ENCODE measurements around the gene BNC2. TPM values are rescaled to one million over a fixed set of nuclear protein-coding genes. Genes with fewer than 3 reads are reported as not detected.

The BNC2 gene
- total RNA-seq, 2 experiments from 2014 or later: not detected

DNA sequence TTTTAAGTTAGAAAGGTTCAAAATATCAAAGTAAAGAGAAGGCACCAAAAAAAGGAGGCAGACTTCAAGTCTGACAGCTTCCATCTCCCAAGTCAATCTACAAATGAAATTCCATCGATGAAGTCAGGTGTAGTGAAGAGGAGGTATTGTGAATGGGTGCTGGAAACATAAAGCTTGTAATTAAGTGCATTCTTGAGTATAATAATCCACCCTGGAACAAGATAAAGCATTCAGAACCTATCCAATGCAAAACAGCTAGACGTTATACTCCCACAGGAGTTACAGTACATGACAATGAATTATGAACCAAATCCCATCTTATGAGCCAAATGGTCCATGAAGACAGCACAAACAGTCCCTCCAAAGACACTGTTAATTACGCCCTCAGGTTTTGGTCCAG is 22.3 kb downstream of the BNC2 start:
- Mint-ChIP-seq H3K36me3 (ENCODE audit: low read depth) (no peaks in the 10 kb centered on the region), H3K4me1 (ENCODE audit: low read depth) (no peaks in the 10 kb centered on the region), H3K27me3 (no peaks in the 10 kb centered on the region), H3K27ac (no peak overlapping the region), H3K9me3 (peaks cover 2% of the 10 kb centered on the region), H3K4me3 (no peak overlapping the region)
- ChIA-PET POLR2A (no interaction called here), CTCF (no interaction called here)
- H3K27me3 ChIP-seq (ENCODE audit: control insufficient read depth in 1 of 2, insufficient read depth in 2 of 2, low read length in 2 of 2): no peaks in the 10 kb centered on the region
- H3K9me3 ChIP-seq (ENCODE audit: control insufficient read depth in 1 of 2, insufficient read depth in 1 of 2, low read length in 2 of 2): peaks cover 0 to 24% of the 10 kb centered on the region in 2 experiments
- no peak overlapping the region for H3K4me3 ChIP-seq (ENCODE audit: low read length)
- ATAC-seq (ENCODE audit: poor library complexity): no peak
- no peaks in the 10 kb centered on the region for H3K4me1 ChIP-seq (ENCODE audit: insufficient read depth, low read length)
- H3K36me3 ChIP-seq (ENCODE audit: insufficient read depth, low read length): no peaks in the 10 kb centered on the region
- H3K27ac ChIP-seq (ENCODE audit: low read depth in 1 of 2, low read length in 2 of 2): no peak overlapping the region
- TF ChIP-seq, protein P1, sequence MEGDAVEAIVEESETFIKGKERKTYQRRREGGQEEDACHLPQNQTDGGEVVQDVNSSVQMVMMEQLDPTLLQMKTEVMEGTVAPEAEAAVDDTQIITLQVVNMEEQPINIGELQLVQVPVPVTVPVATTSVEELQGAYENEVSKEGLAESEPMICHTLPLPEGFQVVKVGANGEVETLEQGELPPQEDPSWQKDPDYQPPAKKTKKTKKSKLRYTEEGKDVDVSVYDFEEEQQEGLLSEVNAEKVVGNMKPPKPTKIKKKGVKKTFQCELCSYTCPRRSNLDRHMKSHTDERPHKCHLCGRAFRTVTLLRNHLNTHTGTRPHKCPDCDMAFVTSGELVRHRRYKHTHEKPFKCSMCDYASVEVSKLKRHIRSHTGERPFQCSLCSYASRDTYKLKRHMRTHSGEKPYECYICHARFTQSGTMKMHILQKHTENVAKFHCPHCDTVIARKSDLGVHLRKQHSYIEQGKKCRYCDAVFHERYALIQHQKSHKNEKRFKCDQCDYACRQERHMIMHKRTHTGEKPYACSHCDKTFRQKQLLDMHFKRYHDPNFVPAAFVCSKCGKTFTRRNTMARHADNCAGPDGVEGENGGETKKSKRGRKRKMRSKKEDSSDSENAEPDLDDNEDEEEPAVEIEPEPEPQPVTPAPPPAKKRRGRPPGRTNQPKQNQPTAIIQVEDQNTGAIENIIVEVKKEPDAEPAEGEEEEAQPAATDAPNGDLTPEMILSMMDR (IDR thresholded peaks at IDR 0.05): no peak
- DNase-seq: no peak
- intact Hi-C loops (cut with DNase I, micrococcal nuclease): no loop called here

DNA sequence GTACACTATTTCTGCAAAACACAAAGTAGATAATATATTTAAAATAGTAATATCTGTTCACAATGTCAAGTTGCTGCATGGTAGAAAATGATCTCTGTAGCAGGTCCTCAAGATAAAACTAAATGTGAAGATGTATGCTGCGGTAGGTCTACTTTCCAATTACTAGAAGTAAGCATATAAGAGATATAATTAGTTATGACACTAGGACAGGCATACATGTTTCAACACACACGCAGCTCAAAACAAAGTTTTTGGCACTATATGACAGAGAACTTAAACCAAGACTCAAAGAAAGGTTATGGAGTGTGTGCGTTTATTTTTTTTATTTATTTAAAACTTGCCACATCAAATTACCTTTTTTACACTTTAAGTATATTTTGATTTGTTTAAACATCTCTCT is 23.5 kb downstream of the BNC2 start:
- CTCF ChIA-PET: no interaction called here
- H3K9me3 Mint-ChIP-seq: peaks cover 2% of the 10 kb centered on the region
- H3K27me3 ChIP-seq (ENCODE audit: control insufficient read depth in 1 of 2, insufficient read depth in 2 of 2, low read length in 2 of 2): no peaks in the 10 kb centered on the region
- no peaks in the 10 kb centered on the region for H3K4me1 ChIP-seq (ENCODE audit: insufficient read depth, low read length)
- intact Hi-C loops (cut with DNase I, micrococcal nuclease): no loop called here
- no peak for ATAC-seq (ENCODE audit: poor library complexity)
- H3K36me3 Mint-ChIP-seq (ENCODE audit: low read depth): no peaks in the 10 kb centered on the region
- H3K4me3 Mint-ChIP-seq: no peak overlapping the region
- peaks cover 0 to 20% of the 10 kb centered on the region in 2 experiments for H3K9me3 ChIP-seq (ENCODE audit: control insufficient read depth in 1 of 2, insufficient read depth in 1 of 2, low read length in 2 of 2)
- no peak overlapping the region for H3K27ac ChIP-seq (ENCODE audit: low read depth in 1 of 2, low read length in 2 of 2)
- TF ChIP-seq, protein P1 (IDR thresholded peaks at IDR 0.05): no peak
- no peaks in the 10 kb centered on the region for H3K36me3 ChIP-seq (ENCODE audit: insufficient read depth, low read length)
- no peak for DNase-seq
- H3K4me1 Mint-ChIP-seq (ENCODE audit: low read depth): no peaks in the 10 kb centered on the region
- POLR2A ChIA-PET: no interaction called here
- no peak overlapping the region for H3K27ac Mint-ChIP-seq
- no peak overlapping the region for H3K4me3 ChIP-seq (ENCODE audit: low read length)
- H3K27me3 Mint-ChIP-seq: no peaks in the 10 kb centered on the region

DNA sequence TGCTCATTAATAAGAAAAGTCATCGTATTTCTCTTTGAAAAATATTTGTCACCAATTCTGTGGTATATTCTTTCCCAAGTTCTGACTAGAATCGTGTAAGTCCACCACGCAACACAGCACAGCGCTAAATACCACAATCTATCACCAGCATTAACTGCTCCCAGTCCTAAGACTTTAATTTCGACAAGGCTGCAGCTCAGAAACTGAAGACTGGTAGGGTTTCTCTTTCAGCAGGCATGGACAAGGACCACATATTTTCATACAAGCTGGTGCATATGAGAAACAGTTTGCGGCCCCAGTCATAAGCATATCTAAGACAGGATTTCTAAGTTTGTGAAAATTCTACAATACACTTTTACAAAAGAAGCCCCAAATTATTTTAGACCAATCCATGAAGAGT is 24.1 kb downstream of the BNC2 start:
- peaks cover 0 to 20% of the 10 kb centered on the region in 2 experiments for H3K9me3 ChIP-seq (ENCODE audit: control insufficient read depth in 1 of 2, insufficient read depth in 1 of 2, low read length in 2 of 2)
- ChIA-PET CTCF (no interaction called here), POLR2A (no interaction called here)
- no peak overlapping the region for H3K27ac ChIP-seq (ENCODE audit: low read depth in 1 of 2, low read length in 2 of 2)
- H3K27ac Mint-ChIP-seq: no peak overlapping the region
- no peaks in the 10 kb centered on the region for H3K27me3 Mint-ChIP-seq
- H3K4me3 ChIP-seq (ENCODE audit: low read length): no peak overlapping the region
- H3K4me1 ChIP-seq (ENCODE audit: insufficient read depth, low read length): no peaks in the 10 kb centered on the region
- no peaks in the 10 kb centered on the region for H3K27me3 ChIP-seq (ENCODE audit: control insufficient read depth in 1 of 2, insufficient read depth in 2 of 2, low read length in 2 of 2)
- ATAC-seq (ENCODE audit: poor library complexity) (no peak), DNase-seq (no peak)
- TF ChIP-seq, protein P1 (IDR thresholded peaks at IDR 0.05): no peak
- no peaks in the 10 kb centered on the region for H3K36me3 Mint-ChIP-seq (ENCODE audit: low read depth)
- no peak overlapping the region for H3K4me3 Mint-ChIP-seq
- H3K4me1 Mint-ChIP-seq (ENCODE audit: low read depth): no peaks in the 10 kb centered on the region
- H3K9me3 Mint-ChIP-seq: peaks cover 2% of the 10 kb centered on the region
- intact Hi-C loops (cut with DNase I, micrococcal nuclease): no loop called here
- no peaks in the 10 kb centered on the region for H3K36me3 ChIP-seq (ENCODE audit: insufficient read depth, low read length)
